OCI-LY7 (cell line): Measurements from ENCODE around the gene C5orf24. TPM values are rescaled to one million over a fixed set of nuclear protein-coding genes. Genes with fewer than 3 reads are reported as not detected.

Source experiments
- BruUV-seq: library from RNA; stranded (reverse); fragments of 400-500 nt; replicated peaks from 2 replicates; lab custom pipeline; 2021; lab: Mats Ljungman, UMichigan
- CTCF ChIA-PET: fragments of 300-600 bp; sonication (Branson Sonifier 250); formaldehyde crosslinking; loops from one replicate; lab custom pipeline; 2022; ENCODE audit warnings: antibody characterized with exemption; ENCODE audit not compliant: unreplicated experiment; lab: Charles Lee
- POLR2A ChIA-PET: fragments of 300-600 bp; sonication (Branson Sonifier 250); formaldehyde crosslinking; loops from one replicate; lab custom pipeline; 2022; ENCODE audit warnings: antibody characterized with exemption; lab: Charles Lee
- DNase-seq: peaks from one replicate; pipeline ENCODE4 v3.0.0-alpha.2; 2015; ENCODE audit warnings: low spot score
- H2AFZ ChIP-seq: fragments of 200-600 bp; sonication (generic), shearing (Covaris generic); 2 replicates; pipeline ENCODE4 v1.6.1; 2014; ENCODE audit warnings: mild to moderate bottlenecking, antibody characterized with exemption, low read length, moderate library complexity
- H3K27ac ChIP-seq: fragments of 200-600 bp; sonication (generic); 2 replicates; pipeline ENCODE4 v1.5.1; 2014; ENCODE audit warnings: mixed run types, low read depth, mild to moderate bottlenecking, moderate library complexity, low read length, inconsistent platforms; ENCODE audit not compliant: poor library complexity, severe bottlenecking
- H3K36me3 ChIP-seq: fragments of 200-600 bp; sonication (generic); 2 replicates; pipeline ENCODE4 v1.6.1; 2014; ENCODE audit warnings: mild to moderate bottlenecking, antibody characterized with exemption, low read length, moderate library complexity, mixed read lengths; ENCODE audit not compliant: insufficient read depth
- H3K4me1 ChIP-seq: fragments of 200-600 bp; sonication (generic); 2 replicates; pipeline ENCODE4 v1.5.1; 2014; ENCODE audit warnings: mild to moderate bottlenecking, low read length; ENCODE audit not compliant: insufficient read depth, poor library complexity, severe bottlenecking
- H3K4me2 ChIP-seq: fragments of 200-600 bp; sonication (generic); 2 replicates; pipeline ENCODE4 v1.6.1; 2014; ENCODE audit warnings: mild to moderate bottlenecking, low read length
- H3K4me3 ChIP-seq: fragments of 200-600 bp; sonication (generic); 2 replicates; pipeline ENCODE4 v1.5.1; 2014; ENCODE audit warnings: mild to moderate bottlenecking, low read depth, low read length; ENCODE audit not compliant: poor library complexity, severe bottlenecking
- H3K79me2 ChIP-seq: fragments of 200-600 bp; sonication (generic); 2 replicates; pipeline ENCODE4 v1.6.1; 2016; ENCODE audit warnings: low read depth, mild to moderate bottlenecking, low read length, moderate library complexity, mixed read lengths; ENCODE audit not compliant: insufficient read depth
- H3K9me2 ChIP-seq: fragments of 200-600 bp; sonication (generic); 2 replicates; pipeline ENCODE4 v1.6.1; 2016; ENCODE audit warnings: mild to moderate bottlenecking, low read length, mixed read lengths; ENCODE audit not compliant: insufficient read depth
- H3K9me3 ChIP-seq: fragments of 200-600 bp; sonication (generic); 2 replicates; pipeline ENCODE4 v1.6.1; 2014; ENCODE audit warnings: mild to moderate bottlenecking, mixed run types, low read length, mixed read lengths
- H4K20me1 ChIP-seq: fragments of 200-600 bp; sonication (generic); 2 replicates; pipeline ENCODE4 v1.6.1; 2014; ENCODE audit warnings: mild to moderate bottlenecking, antibody characterized with exemption, low read length, moderate library complexity, mixed read lengths; ENCODE audit not compliant: insufficient read depth
- EZH2phosphoT487 ChIP-seq: fragments of 200-600 bp; sonication (generic); IDR thresholded peaks from 2 replicates; pipeline ENCODE4 v1.6.1; 2018; ENCODE audit warnings: low read depth, borderline replicate concordance, mild to moderate bottlenecking, mixed run types, antibody characterized with exemption, low read length, moderate library complexity, mixed read lengths
- intact Hi-C: fragments of 100-400 bp; cut with micrococcal nuclease; formaldehyde crosslinking; loops from one replicate; pipeline ENCODE4 v1.10.0; 2022; ENCODE audit not compliant: unreplicated experiment
- total RNA-seq, 2 experiments: library from RNA; depleted of rRNA in 1 of 2; stranded (reverse); fragments of >200 nt in 1 of 2; shearing (Covaris generic) in 1 of 2; gene quantifications; 2 replicates each; pipeline ENCODE4 v1.2.3, GENCODE V29; 2014 to 2022
- TF ChIP-seq, protein P1 (sequence below): fragments of 200-600 bp; sonication (generic); conservative IDR thresholded peaks from 2 replicates; pipeline ENCODE4 v1.5.1; 2014; ENCODE audit warnings: mild to moderate bottlenecking, antibody characterized with exemption, low read length, moderate library complexity, mixed read lengths

Gene C5orf24
- total RNA-seq, 2 experiments from 2014 or later = 33.8 to 36.7 TPM

DNA sequence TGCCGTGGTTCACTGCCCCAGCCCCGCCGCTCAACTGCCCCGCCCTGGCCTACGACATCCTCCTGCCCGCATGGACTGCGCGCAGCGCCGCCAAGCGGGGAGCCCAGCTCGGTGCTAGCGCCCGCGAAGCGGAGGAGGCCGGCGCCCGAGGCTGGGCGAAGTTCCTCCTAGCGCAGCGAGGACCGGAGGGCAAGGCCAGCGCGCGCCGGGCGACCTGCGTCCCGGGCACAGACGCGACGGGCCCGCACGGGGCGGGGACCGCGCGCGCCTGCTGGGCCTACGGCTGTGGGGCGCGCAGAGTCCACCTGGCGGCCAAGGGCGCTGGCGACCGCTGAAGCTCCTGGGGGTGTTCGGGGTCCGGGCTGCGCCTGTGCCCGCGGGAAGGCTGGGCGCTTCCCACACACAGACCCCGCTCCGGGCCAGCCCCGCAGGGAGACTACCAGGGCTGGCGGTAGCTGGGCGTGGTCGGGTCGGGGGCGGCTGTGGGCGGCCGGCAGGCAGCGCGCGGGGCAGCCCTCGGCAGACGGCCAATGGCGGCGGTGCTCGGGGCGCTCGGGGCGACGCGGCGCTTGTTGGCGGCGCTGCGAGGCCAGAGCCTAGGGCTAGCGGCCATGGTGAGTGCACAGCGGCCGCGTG, 59.0 kb downstream of the C5orf24 start, which contains the start of gene PCBD2:
Gene PCBD2 (plus strand): TSS at position 522 of the 636 bp plus-strand sequence. CDS start 9 bp downstream, at position 531.
- peak within 1 kb of the TSS; percentile 93 for H3K27ac ChIP-seq
- ChIA-PET POLR2A (interaction anchor here (0.7 to 2.4 kb wide), 7 partner anchors 19 to 378 kb away, joined by 3 to 10 read pairs (median 4); partner anchors contain the start of gene TXNDC15), CTCF (interaction anchor here (0.8 to 0.9 kb wide), 2 partner anchors 31 to 166 kb away, joined by 3 to 4 read pairs; partner anchors contain the start of gene CAMLG)
- peaks cover 22% of the 10 kb centered on the region for H3K36me3 ChIP-seq
- H3K4me3 ChIP-seq = peak within 1 kb of the TSS; percentile 82
- no peaks in the 10 kb centered on the region for H4K20me1 ChIP-seq
- DNase-seq = peak; percentile 96
- H3K9me3 ChIP-seq = no peaks in the 10 kb centered on the region
- peak within 1 kb of the TSS; percentile 60 for H2AFZ ChIP-seq
- intact Hi-C loops = loop anchor here (1.0 to 10.0 kb wide), 9 partner anchors 31 to 380 kb away; partner anchors contain the start of genes CAMLG, DDX46, JADE2 and PITX1
- peaks cover 41% of the 10 kb centered on the region for H3K4me1 ChIP-seq
- TF ChIP-seq, protein P1, sequence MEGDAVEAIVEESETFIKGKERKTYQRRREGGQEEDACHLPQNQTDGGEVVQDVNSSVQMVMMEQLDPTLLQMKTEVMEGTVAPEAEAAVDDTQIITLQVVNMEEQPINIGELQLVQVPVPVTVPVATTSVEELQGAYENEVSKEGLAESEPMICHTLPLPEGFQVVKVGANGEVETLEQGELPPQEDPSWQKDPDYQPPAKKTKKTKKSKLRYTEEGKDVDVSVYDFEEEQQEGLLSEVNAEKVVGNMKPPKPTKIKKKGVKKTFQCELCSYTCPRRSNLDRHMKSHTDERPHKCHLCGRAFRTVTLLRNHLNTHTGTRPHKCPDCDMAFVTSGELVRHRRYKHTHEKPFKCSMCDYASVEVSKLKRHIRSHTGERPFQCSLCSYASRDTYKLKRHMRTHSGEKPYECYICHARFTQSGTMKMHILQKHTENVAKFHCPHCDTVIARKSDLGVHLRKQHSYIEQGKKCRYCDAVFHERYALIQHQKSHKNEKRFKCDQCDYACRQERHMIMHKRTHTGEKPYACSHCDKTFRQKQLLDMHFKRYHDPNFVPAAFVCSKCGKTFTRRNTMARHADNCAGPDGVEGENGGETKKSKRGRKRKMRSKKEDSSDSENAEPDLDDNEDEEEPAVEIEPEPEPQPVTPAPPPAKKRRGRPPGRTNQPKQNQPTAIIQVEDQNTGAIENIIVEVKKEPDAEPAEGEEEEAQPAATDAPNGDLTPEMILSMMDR = peak; percentile 84
- TF ChIP-seq EZH2phosphoT487 = no peak
- no peaks in the 10 kb centered on the region for H3K9me2 ChIP-seq
- peak within 1 kb of the TSS; percentile 84 for H3K4me2 ChIP-seq
- BruUV-seq = no TSS peak
- peaks cover 9% of the 10 kb centered on the region; the same call in 1 of the 2 replicates for H3K79me2 ChIP-seq

DNA sequence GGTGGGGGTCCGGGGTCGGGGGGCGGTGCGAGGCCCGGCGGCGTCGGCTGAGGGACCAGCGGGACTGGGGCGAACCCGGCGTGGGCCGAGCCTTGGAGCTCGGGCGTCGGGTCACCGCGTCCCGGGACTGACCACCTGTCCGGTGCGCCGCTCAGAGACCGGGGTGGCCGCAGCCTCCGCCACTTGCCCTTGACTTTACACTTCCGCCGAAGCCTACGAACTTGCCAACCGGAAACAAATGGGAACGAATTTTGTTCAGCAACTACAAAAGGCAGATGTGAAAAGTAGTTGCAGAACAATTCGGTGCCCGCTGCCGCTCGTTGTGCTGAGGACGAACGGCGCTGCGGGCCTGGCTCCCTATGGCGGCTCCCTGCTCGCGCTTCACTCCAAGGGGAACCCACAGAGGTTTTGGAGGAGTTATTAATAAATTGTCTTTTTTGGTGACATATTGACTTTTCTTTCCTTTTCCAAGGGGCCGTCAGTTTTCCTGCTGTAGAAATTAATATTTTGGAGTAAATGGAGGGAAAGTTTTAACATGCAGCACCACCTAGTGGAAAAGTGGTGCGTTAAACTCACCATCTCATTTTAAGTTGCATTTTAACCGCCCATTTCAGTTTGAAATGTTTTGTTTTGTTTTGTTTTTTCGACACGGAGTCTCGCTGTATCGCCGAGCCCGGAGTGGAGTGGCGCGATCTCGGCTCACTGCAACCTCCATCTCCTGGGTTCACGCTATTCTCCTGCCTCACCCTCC, 59.7 kb downstream of the C5orf24 start:
- intact Hi-C loops = loop anchor here (1.0 to 10.0 kb wide), 8 partner anchors 59 to 381 kb away; partner anchors contain the start of genes CAMLG, DDX46, JADE2 and PITX1
- peaks cover 41% of the 10 kb centered on the region for H3K4me1 ChIP-seq
- H3K36me3 ChIP-seq = peaks cover 25% of the 10 kb centered on the region
- ChIA-PET POLR2A (interaction anchor here (0.7 to 2.4 kb wide), 7 partner anchors 32 to 265 kb away, joined by 3 to 10 read pairs (median 6); partner anchors contain the start of gene TXNDC15), CTCF (no interaction called here)
- no peaks in the 10 kb centered on the region for H3K9me2 ChIP-seq
- H4K20me1 ChIP-seq = no peaks in the 10 kb centered on the region
- H2AFZ ChIP-seq = peak overlapping the region; percentile 60
- H3K9me3 ChIP-seq = no peaks in the 10 kb centered on the region
- peak overlapping the region; percentile 93 for H3K27ac ChIP-seq
- BruUV-seq = no TSS peak
- TF ChIP-seq EZH2phosphoT487 = no peak
- TF ChIP-seq, protein P1 = peak; percentile 90
- H3K79me2 ChIP-seq = peaks cover 9% of the 10 kb centered on the region; the same call in 1 of the 2 replicates
- H3K4me3 ChIP-seq = peak overlapping the region; percentile 82
- H3K4me2 ChIP-seq = peak overlapping the region; percentile 84
- peak; percentile 82 for DNase-seq
